Fibroblast of lung (primary cell): ENCODE data around the gene MPC1. TPM values are rescaled to one million over a fixed set of nuclear protein-coding genes. Genes with fewer than 3 reads are reported as not detected.

Experiments used
- DNase-seq, 2 donors: peaks; one replicate each; pipeline versions ENCODE4 v3.0.0 to v3.0.0-alpha.2; 2010; ENCODE audit warnings: low read depth in 2 of 2
- H2AFZ ChIP-seq: 2 replicates; pipeline ENCODE4 v1.5.1; 2012; ENCODE audit warnings: low read length, control low read depth, inconsistent platforms
- H3K27ac ChIP-seq: 2 replicates; pipeline ENCODE4 v1.5.1; 2011; ENCODE audit warnings: low read length, control low read depth; ENCODE audit not compliant: insufficient read depth
- H3K27me3 ChIP-seq: 2 replicates; pipeline ENCODE4 v1.5.1; 2011; ENCODE audit warnings: mild to moderate bottlenecking, low read length; ENCODE audit not compliant: control insufficient read depth, insufficient read depth
- H3K36me3 ChIP-seq: 2 replicates; pipeline ENCODE4 v1.5.1; 2011; ENCODE audit warnings: low read length; ENCODE audit not compliant: control insufficient read depth, insufficient read depth
- H3K4me1 ChIP-seq: 2 replicates; pipeline ENCODE4 v1.5.1; 2011; ENCODE audit warnings: low read length; ENCODE audit not compliant: control insufficient read depth, insufficient read depth; ENCODE audit errors: extremely low read depth
- H3K4me2 ChIP-seq: 2 replicates; pipeline ENCODE4 v1.5.1; 2011; ENCODE audit warnings: low read length, control low read depth; ENCODE audit not compliant: insufficient read depth; ENCODE audit errors: extremely low read depth
- H3K4me3 ChIP-seq, 4 experiments: fragments of 200-600 bp in 1 of 4; sonication (generic) in 1 of 4; replicated peaks in 1 of 4; 2 replicates each; pipeline ENCODE4 v1.5.1; 2011 to 2016; ENCODE audit warnings: low read length in 4 of 4, low read depth in 3 of 4, mild to moderate bottlenecking in 3 of 4, control low read depth in 2 of 4, inconsistent platforms in 1 of 4, mixed read lengths in 1 of 4; ENCODE audit not compliant: insufficient read depth in 1 of 4; ENCODE audit errors: control extremely low read depth in 1 of 4
- H3K79me2 ChIP-seq: 2 replicates; pipeline ENCODE4 v1.5.1; 2012; ENCODE audit warnings: mild to moderate bottlenecking, low read length, inconsistent platforms; ENCODE audit not compliant: control insufficient read depth, insufficient read depth
- H3K9ac ChIP-seq: 2 replicates; pipeline ENCODE4 v1.5.1; 2011; ENCODE audit warnings: mild to moderate bottlenecking, low read length, control low read depth; ENCODE audit not compliant: insufficient read depth
- H3K9me3 ChIP-seq: 2 replicates; pipeline ENCODE4 v1.5.1; 2012; ENCODE audit warnings: low read depth, low read length; ENCODE audit not compliant: control insufficient read depth, insufficient read depth
- H4K20me1 ChIP-seq: 2 replicates; pipeline ENCODE4 v1.5.1; 2011; ENCODE audit warnings: low read length; ENCODE audit not compliant: control insufficient read depth, insufficient read depth; ENCODE audit errors: extremely low read depth
- EZH2 ChIP-seq: IDR thresholded peaks from 2 replicates; pipeline ENCODE4 v1.5.1; 2012; ENCODE audit warnings: low read length, control low read depth, mild to moderate bottlenecking; ENCODE audit errors: missing control alignments
- polyA plus RNA-seq, 2 donors: library from polyadenylated mRNA; depleted of rRNA in 1 of 2; stranded (reverse) in 1 of 2; unstranded in 1 of 2; fragments of >200 nt; gene quantifications; 2 replicates each; pipeline ENCODE4 v1.2.1, GENCODE V29; 2011 to 2012; ENCODE audit warnings: missing spikeins in 1 of 2
- total RNA-seq: library from RNA; depleted of rRNA; stranded (reverse); fragments of >200 nt; gene quantifications from 2 replicates; pipeline ENCODE4 v1.2.1, GENCODE V29; 2014
- TF ChIP-seq, protein P1 (sequence below), 2 donors: IDR thresholded peaks in 1 of 2; conservative IDR thresholded peaks in 1 of 2; 1 replicate in 1 of 2; 2 replicates in 1 of 2; pipeline ENCODE4 v1.5.1; 2011 to 2012; ENCODE audit warnings: low read length in 2 of 2, control low read depth in 1 of 2, inconsistent platforms in 1 of 2, low read depth in 1 of 2, mild to moderate bottlenecking in 1 of 2

MPC1 gene
- total and polyA plus RNA-seq, 2 donors (not counting 1 experiment from before 2014, with no cell fraction given), result 19.3 to 28.7 TPM

DNA sequence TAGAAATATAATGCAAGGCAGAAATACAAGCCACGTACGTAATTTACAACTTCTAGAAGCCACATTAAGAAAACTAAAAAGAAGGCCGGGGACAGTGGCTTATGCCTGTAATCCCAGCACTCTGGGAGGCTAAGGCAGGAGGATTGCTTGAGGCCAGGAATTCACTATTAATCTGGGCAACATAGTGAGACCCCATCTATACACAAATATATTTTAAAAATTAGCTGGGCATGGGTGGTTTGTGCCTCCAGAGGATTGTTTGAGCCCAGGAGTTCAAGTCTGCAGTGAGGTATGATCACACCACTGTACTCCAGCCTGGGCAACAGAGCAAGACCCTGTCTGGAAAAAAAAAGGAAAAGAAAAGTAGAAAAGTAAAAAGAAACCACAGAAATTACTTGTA, 12.3 kb downstream of the MPC1 start:
- no peak overlapping the region for H3K9ac ChIP-seq
- no peaks in the 10 kb centered on the region for H3K9me3 ChIP-seq
- no peaks in the 10 kb centered on the region for H3K4me1 ChIP-seq
- H2AFZ ChIP-seq, result no peak overlapping the region
- H3K79me2 ChIP-seq, result no peaks in the 10 kb centered on the region
- H3K36me3 ChIP-seq, result no peaks in the 10 kb centered on the region
- no peak overlapping the region for H3K4me3 ChIP-seq
- H3K27me3 ChIP-seq, result no peaks in the 10 kb centered on the region
- no peak overlapping the region for H3K4me2 ChIP-seq
- no peak overlapping the region for H3K27ac ChIP-seq
- H4K20me1 ChIP-seq, result no peaks in the 10 kb centered on the region
- DNase-seq, result no peak
- TF ChIP-seq, protein P1, sequence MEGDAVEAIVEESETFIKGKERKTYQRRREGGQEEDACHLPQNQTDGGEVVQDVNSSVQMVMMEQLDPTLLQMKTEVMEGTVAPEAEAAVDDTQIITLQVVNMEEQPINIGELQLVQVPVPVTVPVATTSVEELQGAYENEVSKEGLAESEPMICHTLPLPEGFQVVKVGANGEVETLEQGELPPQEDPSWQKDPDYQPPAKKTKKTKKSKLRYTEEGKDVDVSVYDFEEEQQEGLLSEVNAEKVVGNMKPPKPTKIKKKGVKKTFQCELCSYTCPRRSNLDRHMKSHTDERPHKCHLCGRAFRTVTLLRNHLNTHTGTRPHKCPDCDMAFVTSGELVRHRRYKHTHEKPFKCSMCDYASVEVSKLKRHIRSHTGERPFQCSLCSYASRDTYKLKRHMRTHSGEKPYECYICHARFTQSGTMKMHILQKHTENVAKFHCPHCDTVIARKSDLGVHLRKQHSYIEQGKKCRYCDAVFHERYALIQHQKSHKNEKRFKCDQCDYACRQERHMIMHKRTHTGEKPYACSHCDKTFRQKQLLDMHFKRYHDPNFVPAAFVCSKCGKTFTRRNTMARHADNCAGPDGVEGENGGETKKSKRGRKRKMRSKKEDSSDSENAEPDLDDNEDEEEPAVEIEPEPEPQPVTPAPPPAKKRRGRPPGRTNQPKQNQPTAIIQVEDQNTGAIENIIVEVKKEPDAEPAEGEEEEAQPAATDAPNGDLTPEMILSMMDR (conservative IDR thresholded peaks at IDR 0.05 in 1 of 2, IDR thresholded peaks at IDR 0.05 in 1 of 2; ENCODE audit: low read depth in 1 of 2, low read length in 2 of 2), result no peak
- no peak for TF ChIP-seq EZH2

DNA sequence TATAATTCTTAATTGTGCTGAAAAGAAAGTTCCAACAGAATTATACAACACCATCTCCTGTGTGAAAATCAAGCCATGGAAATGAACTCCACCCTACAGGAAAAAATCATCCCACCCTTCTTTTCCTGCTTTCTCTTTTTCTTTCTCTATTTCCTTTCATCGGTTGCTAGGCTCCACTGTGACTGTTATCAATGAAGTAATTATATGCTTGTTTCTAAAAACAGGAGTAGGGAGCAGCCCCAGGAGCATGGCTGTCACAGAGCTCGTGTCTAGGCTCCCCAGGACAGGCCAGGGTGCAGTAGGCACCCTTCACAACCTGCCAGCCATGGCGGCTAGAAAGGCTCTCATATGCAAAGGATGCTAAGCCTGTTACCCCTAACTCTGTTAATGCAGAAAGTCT, 13.0 kb downstream of the MPC1 start:
- Histone ChIP-seq H3K27me3 (no peaks in the 10 kb centered on the region), H3K9ac (no peak overlapping the region), H2AFZ (no peak overlapping the region), H3K9me3 (no peaks in the 10 kb centered on the region), H3K4me3 (no peak overlapping the region), H3K36me3 (no peaks in the 10 kb centered on the region), H3K79me2 (no peaks in the 10 kb centered on the region), H3K27ac (no peak overlapping the region), H4K20me1 (no peaks in the 10 kb centered on the region), H3K4me1 (no peaks in the 10 kb centered on the region), H3K4me2 (no peak overlapping the region)
- no peak for DNase-seq
- no peak for TF ChIP-seq EZH2
- TF ChIP-seq, protein P1 (conservative IDR thresholded peaks at IDR 0.05 in 1 of 2, IDR thresholded peaks at IDR 0.05 in 1 of 2; ENCODE audit: low read depth in 1 of 2, low read length in 2 of 2), result no peak

DNA sequence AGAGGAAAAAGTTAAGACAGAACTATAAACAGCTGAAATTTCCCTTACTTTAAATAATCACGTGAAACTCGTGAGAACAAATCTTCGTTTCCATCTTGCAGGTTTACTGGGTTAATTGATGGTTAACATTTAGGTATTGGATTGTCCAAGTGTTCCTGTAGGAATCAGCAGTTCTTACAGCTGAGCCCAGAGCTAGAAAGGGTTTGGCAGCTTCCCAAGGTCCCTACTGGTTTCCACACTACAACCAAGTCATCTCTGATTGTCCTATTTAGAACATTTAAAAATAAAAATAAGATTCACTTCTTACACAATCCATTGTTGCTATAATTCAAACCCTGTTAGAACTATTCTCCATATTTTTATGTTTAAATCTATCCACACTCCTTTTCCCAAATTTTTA, 15.8 kb downstream of the MPC1 start:
- H3K27ac ChIP-seq, result no peak overlapping the region
- H3K36me3 ChIP-seq, result no peaks in the 10 kb centered on the region
- H3K9me3 ChIP-seq, result no peaks in the 10 kb centered on the region
- no peaks in the 10 kb centered on the region for H3K27me3 ChIP-seq
- no peak overlapping the region for H3K9ac ChIP-seq
- TF ChIP-seq EZH2, result no peak
- TF ChIP-seq, protein P1 (conservative IDR thresholded peaks at IDR 0.05 in 1 of 2, IDR thresholded peaks at IDR 0.05 in 1 of 2; ENCODE audit: low read depth in 1 of 2, low read length in 2 of 2), result no peak
- H3K79me2 ChIP-seq, result no peaks in the 10 kb centered on the region
- no peaks in the 10 kb centered on the region for H4K20me1 ChIP-seq
- H3K4me2 ChIP-seq, result no peak overlapping the region
- H3K4me1 ChIP-seq, result peaks cover 2% of the 10 kb centered on the region
- no peak overlapping the region for H3K4me3 ChIP-seq
- no peak for DNase-seq
- no peak overlapping the region for H2AFZ ChIP-seq
